Epithelial cell of esophagus (primary cell): ENCODE data around the gene NCR2.

Experiments
- DNase-seq: peaks from one replicate; pipeline ENCODE4 v3.0.0; 2010; ENCODE audit warnings: low read depth
- H3K4me3 ChIP-seq: 2 replicates; pipeline ENCODE4 v1.5.1; 2011; ENCODE audit warnings: mild to moderate bottlenecking, low read length, control low read depth
- TF ChIP-seq, protein P1 (sequence below): IDR thresholded peaks from 2 replicates; pipeline ENCODE4 v1.5.1; 2011; ENCODE audit warnings: low read depth, mild to moderate bottlenecking, low read length, control low read depth, inconsistent platforms; ENCODE audit not compliant: insufficient read depth; ENCODE audit errors: missing control alignments

The NCR2 gene

DNA sequence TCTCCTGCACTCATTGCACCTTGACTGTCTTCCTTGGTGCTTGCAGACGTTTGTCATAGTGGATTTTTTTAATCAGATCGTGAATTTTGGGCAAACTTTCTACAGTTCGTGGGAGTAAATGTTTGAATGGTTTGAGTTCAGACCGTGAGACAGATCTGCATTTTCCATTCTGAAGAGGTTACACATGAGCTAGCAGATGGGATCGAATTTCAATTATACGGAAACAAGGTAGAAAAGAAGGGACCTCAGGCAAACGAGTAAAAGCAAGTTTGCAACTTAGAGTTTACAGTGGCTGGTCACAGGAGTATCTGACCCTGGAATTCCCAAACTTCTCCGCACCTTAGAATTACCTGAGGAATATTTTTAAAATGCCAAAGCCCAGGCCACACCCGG lies 17.2 kb upstream of the NCR2 start:
- TF ChIP-seq, protein P1, sequence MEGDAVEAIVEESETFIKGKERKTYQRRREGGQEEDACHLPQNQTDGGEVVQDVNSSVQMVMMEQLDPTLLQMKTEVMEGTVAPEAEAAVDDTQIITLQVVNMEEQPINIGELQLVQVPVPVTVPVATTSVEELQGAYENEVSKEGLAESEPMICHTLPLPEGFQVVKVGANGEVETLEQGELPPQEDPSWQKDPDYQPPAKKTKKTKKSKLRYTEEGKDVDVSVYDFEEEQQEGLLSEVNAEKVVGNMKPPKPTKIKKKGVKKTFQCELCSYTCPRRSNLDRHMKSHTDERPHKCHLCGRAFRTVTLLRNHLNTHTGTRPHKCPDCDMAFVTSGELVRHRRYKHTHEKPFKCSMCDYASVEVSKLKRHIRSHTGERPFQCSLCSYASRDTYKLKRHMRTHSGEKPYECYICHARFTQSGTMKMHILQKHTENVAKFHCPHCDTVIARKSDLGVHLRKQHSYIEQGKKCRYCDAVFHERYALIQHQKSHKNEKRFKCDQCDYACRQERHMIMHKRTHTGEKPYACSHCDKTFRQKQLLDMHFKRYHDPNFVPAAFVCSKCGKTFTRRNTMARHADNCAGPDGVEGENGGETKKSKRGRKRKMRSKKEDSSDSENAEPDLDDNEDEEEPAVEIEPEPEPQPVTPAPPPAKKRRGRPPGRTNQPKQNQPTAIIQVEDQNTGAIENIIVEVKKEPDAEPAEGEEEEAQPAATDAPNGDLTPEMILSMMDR: no peak
- no peak for DNase-seq
- H3K4me3 ChIP-seq: no peak overlapping the region

DNA sequence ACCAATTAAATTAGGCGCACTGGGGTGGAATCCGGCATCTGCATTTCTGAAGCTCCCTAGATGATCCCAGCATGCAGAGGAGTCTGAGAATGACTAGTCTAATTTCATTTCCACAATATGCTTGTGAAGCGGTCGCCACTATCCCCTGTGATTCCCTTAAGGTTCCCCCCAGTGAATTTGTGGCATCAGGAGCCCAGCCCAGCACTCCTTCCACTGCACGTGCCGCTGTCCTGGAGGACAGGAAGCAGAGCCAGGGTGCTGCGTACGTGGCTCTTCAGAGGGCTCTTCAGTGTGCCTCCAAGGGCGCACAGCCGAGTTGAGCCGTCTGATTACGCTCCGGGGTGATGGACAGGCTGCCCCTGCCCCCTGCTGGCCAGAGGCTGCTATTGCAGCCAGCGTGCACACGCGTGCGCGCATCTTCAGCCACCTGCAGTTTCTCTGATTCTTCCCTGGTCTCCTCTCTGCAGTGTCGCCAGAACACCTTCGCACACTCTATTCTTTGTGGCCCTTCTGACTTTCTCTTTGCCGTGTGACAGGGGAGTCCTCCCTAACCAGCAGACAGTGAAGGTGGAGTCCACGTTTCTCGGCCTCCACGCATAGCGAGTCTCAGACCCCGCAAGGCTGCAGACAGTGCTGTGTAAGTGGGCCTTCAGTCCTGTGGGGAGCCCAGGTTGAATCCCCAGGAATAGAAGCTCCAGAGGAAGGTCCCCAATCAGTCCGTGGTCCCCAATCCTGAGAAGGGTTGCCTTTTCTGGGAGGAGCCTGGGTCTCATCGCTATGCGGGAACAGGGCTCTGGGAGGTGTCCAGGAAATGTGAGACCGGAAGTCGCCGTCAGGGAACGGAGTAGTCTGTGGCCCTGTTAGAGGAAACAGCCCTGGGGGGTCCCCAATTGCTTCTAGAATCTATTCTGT lies 16.5 kb upstream of the NCR2 start:
- TF ChIP-seq, protein P1: peak; percentile 97
- peak; percentile 84 for DNase-seq
- peak overlapping the region; percentile 21 for H3K4me3 ChIP-seq

DNA sequence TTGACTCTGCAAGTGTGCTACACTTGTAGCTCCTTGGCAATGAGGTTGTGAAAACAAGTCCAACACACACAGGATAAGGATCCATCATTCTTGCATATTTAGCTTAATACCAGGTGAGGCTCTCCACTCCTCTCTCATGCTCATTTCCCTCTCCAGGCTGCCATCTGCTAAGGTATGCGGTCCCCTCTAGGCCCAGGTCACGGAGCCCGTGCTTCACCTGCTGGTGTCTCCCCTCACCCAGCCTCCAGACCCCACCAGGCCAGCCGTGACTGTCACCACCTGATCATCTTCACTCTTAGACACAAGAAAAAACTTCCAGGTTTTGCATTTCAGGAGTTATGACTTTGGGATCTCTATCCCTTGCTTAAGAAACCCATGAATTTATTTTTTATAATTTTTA lies 14.2 kb upstream of the NCR2 start:
- no peak overlapping the region for H3K4me3 ChIP-seq
- DNase-seq: no peak
- TF ChIP-seq, protein P1: no peak

DNA sequence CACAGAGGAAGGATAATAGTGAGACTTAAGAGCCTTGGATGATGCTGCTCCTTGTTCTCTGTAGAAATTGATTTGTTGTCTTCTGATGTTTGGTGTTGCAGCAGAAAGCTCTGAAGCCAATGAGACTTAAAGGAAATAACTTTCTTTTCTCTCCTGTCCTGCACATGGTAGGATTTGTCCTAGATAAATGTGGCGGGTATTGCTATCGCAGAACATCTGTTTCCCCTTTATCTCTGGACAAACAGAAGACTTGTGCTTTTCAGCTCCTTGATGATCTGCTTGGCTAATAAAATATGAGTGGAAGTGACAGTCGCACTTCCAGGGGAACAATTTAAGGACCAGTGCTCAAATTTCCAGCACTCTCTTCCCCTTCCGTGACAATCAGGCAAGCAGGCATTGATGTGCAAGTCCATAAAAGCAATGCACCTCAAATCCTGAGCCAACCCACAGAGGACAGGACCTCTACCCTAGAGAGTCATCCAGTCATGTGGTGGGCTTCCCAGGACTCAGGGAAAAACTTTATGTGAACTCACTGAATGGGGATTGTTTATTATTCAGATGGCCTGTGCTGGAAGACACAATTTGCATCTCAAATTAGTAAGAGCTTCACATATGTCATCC lies 9.9 kb upstream of the NCR2 start:
- DNase-seq: no peak
- TF ChIP-seq, protein P1: no peak
- no peak overlapping the region for H3K4me3 ChIP-seq

DNA sequence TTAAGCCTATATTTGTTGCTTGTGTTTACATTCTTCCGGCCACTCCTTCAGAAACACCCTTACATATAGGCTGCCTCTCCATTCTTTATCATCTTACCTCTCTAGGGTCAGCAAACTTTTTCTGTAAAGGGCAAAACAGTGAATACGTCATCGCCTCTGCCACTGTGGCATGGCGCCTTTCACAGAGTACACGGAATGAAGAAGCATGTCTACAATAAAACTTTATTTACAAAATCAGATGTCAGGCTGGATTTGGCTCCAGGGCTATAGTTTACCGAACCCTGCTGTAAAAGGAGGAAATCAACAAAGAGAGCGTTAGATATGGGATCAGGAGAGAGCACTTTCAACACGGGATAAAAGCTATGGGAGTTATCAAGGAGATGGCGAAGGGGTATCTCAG lies 9.3 kb upstream of the NCR2 start:
- DNase-seq: no peak
- TF ChIP-seq, protein P1: no peak
- no peak overlapping the region for H3K4me3 ChIP-seq

DNA sequence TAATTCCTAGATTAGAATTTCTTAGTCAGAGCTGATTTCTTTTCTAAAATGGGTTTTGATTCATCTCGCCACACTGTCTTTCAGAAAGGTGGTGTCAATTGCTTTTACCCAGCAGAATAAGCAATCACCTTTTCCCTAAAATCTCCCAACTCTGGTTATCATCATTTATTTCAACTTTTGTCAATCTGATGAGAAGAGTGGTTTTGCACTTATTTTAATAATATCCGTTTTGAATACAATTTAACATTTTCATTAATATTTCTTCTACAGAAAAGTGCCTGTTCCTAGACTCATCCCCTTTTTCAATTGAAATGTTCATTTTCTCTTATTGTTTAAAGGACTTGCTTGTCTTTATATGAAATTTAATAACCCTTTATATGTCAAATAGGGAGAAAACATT lies 8.2 kb upstream of the NCR2 start:
- TF ChIP-seq, protein P1: no peak
- no peak for DNase-seq
- no peak overlapping the region for H3K4me3 ChIP-seq
